WTC11 (cell line): ENCODE measurements around the gene CAMP. TPM values are rescaled to one million over a fixed set of nuclear protein-coding genes. Genes with fewer than 3 reads are reported as not detected.

Experiments
- ATAC-seq: fragments of 200-7000 bp; cut with Tn5 transposase; 2 replicates; pipeline ENCODE4 v1.10.0; 2021; ENCODE audit warnings: mild to moderate bottlenecking, moderate library complexity
- CTCF ChIA-PET: fragments of 300-600 bp; sonication (Branson Sonifier 250); formaldehyde crosslinking; loops from one replicate; lab custom pipeline; 2021; ENCODE audit warnings: antibody characterized with exemption; lab: Charles Lee
- POLR2A ChIA-PET: fragments of 350-600 bp; sonication (Branson Sonifier 250); formaldehyde crosslinking; loops from one replicate; lab custom pipeline; 2021; ENCODE audit warnings: antibody characterized with exemption; lab: Charles Lee
- DNase-seq: peaks from one replicate; pipeline ENCODE4 v3.0.0; 2021; ENCODE audit warnings: low spot score
- H3K27ac Mint-ChIP-seq: 2 replicates; pipeline ENCODE4 v1.8.0; 2021; ENCODE audit warnings: mixed read lengths
- H3K27me3 Mint-ChIP-seq: 2 replicates; pipeline ENCODE4 v1.8.0; 2021; ENCODE audit warnings: low read depth, mild to moderate bottlenecking, moderate library complexity, mixed read lengths
- H3K36me3 Mint-ChIP-seq: 2 replicates; pipeline ENCODE4 v1.8.0; 2021; ENCODE audit warnings: mixed read lengths
- H3K4me1 Mint-ChIP-seq: 2 replicates; pipeline ENCODE4 v1.8.0; 2022; ENCODE audit warnings: mixed read lengths
- H3K4me3 Mint-ChIP-seq: 2 replicates; pipeline ENCODE4 v1.8.0; 2021; ENCODE audit warnings: mild to moderate bottlenecking, moderate library complexity, mixed read lengths
- H3K9me3 Mint-ChIP-seq: 2 replicates; pipeline ENCODE4 v1.8.0; 2021; ENCODE audit warnings: mixed read lengths
- AR ChIP-seq: fragments of 250-450 bp; sonication (Bioruptor Pico); IDR thresholded peaks from 2 replicates; pipeline ENCODE4 v1.9.0; 2021; ENCODE audit warnings: mild to moderate bottlenecking
- ATF1 ChIP-seq: sonication (generic); formaldehyde crosslinking; IDR thresholded peaks from 2 replicates; pipeline ENCODE4 v1.8.1; 2023; ENCODE audit warnings: mild to moderate bottlenecking, moderate library complexity, missing genetic modification reagents
- CREM ChIP-seq: sonication (generic); formaldehyde crosslinking; IDR thresholded peaks from 2 replicates; pipeline ENCODE4 v1.8.1; 2022; ENCODE audit warnings: mild to moderate bottlenecking, missing genetic modification reagents, moderate library complexity
- ELF4 ChIP-seq: sonication (generic); formaldehyde crosslinking; IDR thresholded peaks from 2 replicates; pipeline ENCODE4 v1.8.1; 2022; ENCODE audit warnings: low read depth, mild to moderate bottlenecking, moderate library complexity, missing genetic modification reagents
- GABPB1 ChIP-seq: sonication (generic); formaldehyde crosslinking; IDR thresholded peaks from 2 replicates; pipeline ENCODE4 v1.8.1; 2023; ENCODE audit warnings: mild to moderate bottlenecking, missing genetic modification reagents
- HMGXB4 ChIP-seq: sonication (generic); formaldehyde crosslinking; IDR thresholded peaks from 2 replicates; pipeline ENCODE4 v1.8.1; 2023; ENCODE audit warnings: mild to moderate bottlenecking, moderate library complexity, missing genetic modification reagents
- JUN ChIP-seq: sonication (generic); formaldehyde crosslinking; IDR thresholded peaks from 2 replicates; pipeline ENCODE4 v1.8.0; 2023; ENCODE audit warnings: mild to moderate bottlenecking, missing genetic modification reagents
- MAX ChIP-seq: sonication (generic); formaldehyde crosslinking; IDR thresholded peaks from 2 replicates; pipeline ENCODE4 v1.8.0; 2022; ENCODE audit warnings: mild to moderate bottlenecking, missing genetic modification reagents
- MLX ChIP-seq: sonication (generic); formaldehyde crosslinking; IDR thresholded peaks from 2 replicates; pipeline ENCODE4 v1.8.1; 2023; ENCODE audit warnings: mild to moderate bottlenecking, missing genetic modification reagents, moderate library complexity
- MXD4 ChIP-seq: fragments of 250-450 bp; sonication (Bioruptor Pico); IDR thresholded peaks from 2 replicates; pipeline ENCODE4 v1.8.0; 2021; ENCODE audit warnings: mild to moderate bottlenecking, moderate library complexity, borderline replicate concordance
- NFE2L1 ChIP-seq: sonication (generic); formaldehyde crosslinking; IDR thresholded peaks from 2 replicates; pipeline ENCODE4 v1.8.1; 2023; ENCODE audit warnings: missing genetic modification reagents
- OVOL2 ChIP-seq: fragments of 250-450 bp; sonication (Bioruptor Pico); IDR thresholded peaks from 2 replicates; pipeline ENCODE4 v1.9.0; 2021; ENCODE audit warnings: mild to moderate bottlenecking, borderline replicate concordance
- PREB ChIP-seq: sonication (generic); formaldehyde crosslinking; IDR thresholded peaks from 2 replicates; pipeline ENCODE4 v1.8.1; 2022; ENCODE audit warnings: mild to moderate bottlenecking, missing genetic modification reagents, moderate library complexity, borderline replicate concordance
- RORB ChIP-seq: fragments of 250-450 bp; sonication (Bioruptor Pico); IDR thresholded peaks from 2 replicates; pipeline ENCODE4 v1.9.0; 2021; ENCODE audit warnings: mild to moderate bottlenecking
- SMAD3 ChIP-seq: sonication (generic); formaldehyde crosslinking; IDR thresholded peaks from 2 replicates; pipeline ENCODE4 v1.8.0; 2022; ENCODE audit warnings: missing genetic modification reagents, mild to moderate bottlenecking, borderline replicate concordance
- SOX15 ChIP-seq: fragments of 250-450 bp; sonication (Bioruptor Pico); IDR thresholded peaks from 2 replicates; pipeline ENCODE4 v1.9.0; 2021; ENCODE audit warnings: mild to moderate bottlenecking
- TEAD4 ChIP-seq: sonication (generic); formaldehyde crosslinking; IDR thresholded peaks from 2 replicates; pipeline ENCODE4 v1.8.0; 2022; ENCODE audit warnings: mild to moderate bottlenecking, missing genetic modification reagents
- TP53 ChIP-seq: sonication (generic); formaldehyde crosslinking; IDR thresholded peaks from 2 replicates; pipeline ENCODE4 v1.8.1; 2023; ENCODE audit warnings: mild to moderate bottlenecking, missing genetic modification reagents
- USF1 ChIP-seq: sonication (generic); formaldehyde crosslinking; IDR thresholded peaks from 2 replicates; pipeline ENCODE4 v1.8.0; 2022; ENCODE audit warnings: mild to moderate bottlenecking, missing genetic modification reagents
- ZNF425 ChIP-seq: fragments of 250-450 bp; sonication (Bioruptor Pico); conservative IDR thresholded peaks from 2 replicates; pipeline ENCODE4 v1.9.0; 2021; ENCODE audit warnings: mild to moderate bottlenecking
- total RNA-seq: library from RNA; stranded (reverse); gene quantifications from 3 replicates; pipeline ENCODE4 v1.2.3, GENCODE V29; 2021

The CAMP gene
- total RNA-seq, 1 experiment from 2014 or later: not detected

GRCh38 chr3:48241796-48242455, 18.6 kb downstream of the CAMP start:
- Mint-ChIP-seq H3K27me3 (no peaks in the 10 kb centered on the region), H3K4me3 (peak overlapping the region; percentile 86), H3K4me1 (peaks cover 38% of the 10 kb centered on the region), H3K27ac (no peak overlapping the region), H3K9me3 (no peaks in the 10 kb centered on the region), H3K36me3 (peaks cover 18% of the 10 kb centered on the region)
- ATAC-seq (no peak), DNase-seq (no peak)
- ChIA-PET POLR2A (interaction anchor here (0.7 to 1.7 kb wide), 2 partner anchors 9 to 194 kb away, joined by 3 read pairs; no protein-coding TSS in a partner anchor), CTCF (interaction anchor here (1.6 to 2.7 kb wide), 5 partner anchors 48 to 194 kb away, joined by 6 to 36 read pairs (median 17); partner anchors contain the start of gene CDC25A)
- no peak for TF ChIP-seq RORB
- no peak for TF ChIP-seq ATF1 (CRISPR knock-in tag)
- no peak for TF ChIP-seq MAX (CRISPR knock-in tag)
- TF ChIP-seq MLX (CRISPR knock-in tag): no peak
- TF ChIP-seq GABPB1 (CRISPR knock-in tag): no peak
- TF ChIP-seq TP53 (CRISPR knock-in tag): no peak
- TF ChIP-seq CREM: no peak
- no peak for TF ChIP-seq SMAD3
- TF ChIP-seq OVOL2 (CRISPR knock-in tag): no peak
- no peak for TF ChIP-seq TEAD4 (CRISPR knock-in tag)
- TF ChIP-seq ELF4: no peak
- TF ChIP-seq PREB (CRISPR knock-in tag): no peak

GRCh38 chr3:48243886-48244285, 20.6 kb downstream of the CAMP start:
- POLR2A ChIA-PET: interaction anchor here (0.7 to 0.8 kb wide), 2 partner anchors 113 to 185 kb away, joined by 3 to 4 read pairs; no protein-coding TSS in a partner anchor
- H3K9me3 Mint-ChIP-seq: no peaks in the 10 kb centered on the region
- H3K4me3 Mint-ChIP-seq: peak overlapping the region; percentile 61
- H3K27ac Mint-ChIP-seq: peak overlapping the region; percentile 84
- H3K27me3 Mint-ChIP-seq: no peaks in the 10 kb centered on the region
- ATAC-seq (no peak), DNase-seq (no peak)
- H3K4me1 Mint-ChIP-seq: peaks cover 44% of the 10 kb centered on the region
- CTCF ChIA-PET: interaction anchor here (0.6 to 3.4 kb wide), 5 partner anchors 12 to 192 kb away, joined by 3 to 18 read pairs (median 4); no protein-coding TSS in a partner anchor
- H3K36me3 Mint-ChIP-seq: peaks cover 37% of the 10 kb centered on the region
- TF ChIP-seq SOX15 (no peak), CREM (no peak), ELF4 (no peak), HMGXB4 (CRISPR knock-in tag) (no peak), NFE2L1 (no peak), USF1 (no peak), MXD4 (CRISPR knock-in tag) (no peak)

- Mint-ChIP-seq H3K36me3 (peaks cover 43% of the 10 kb centered on the region), H3K27ac (no peak overlapping the region), H3K4me3 (peak overlapping the region; percentile 61; the same call in 1 of the 2 replicates), H3K4me1 (peaks cover 42% of the 10 kb centered on the region), H3K9me3 (no peaks in the 10 kb centered on the region), H3K27me3 (no peaks in the 10 kb centered on the region)
- DNase-seq (no peak), ATAC-seq (no peak)
- POLR2A ChIA-PET: interaction anchor here (0.6 kb wide), 2 partner anchors 125 to 192 kb away, joined by 3 read pairs; no protein-coding TSS in a partner anchor
- CTCF ChIA-PET: interaction anchor here (0.6 to 3.4 kb wide), 4 partner anchors 13 to 192 kb away, joined by 3 to 18 read pairs (median 12); no protein-coding TSS in a partner anchor
- TF ChIP-seq TP53 (CRISPR knock-in tag) (no peak), CREM (no peak), JUN (CRISPR knock-in tag) (no peak), AR (CRISPR knock-in tag) (no peak), ZNF425 (CRISPR knock-in tag) (no peak)
Measured at GRCh38 chr3:48244461-48244860, 21.2 kb downstream of the CAMP start.
